Measurements from ENCODE around the gene SS18L1. TPM values are rescaled to one million over a fixed set of nuclear protein-coding genes. Genes with fewer than 3 reads are reported as not detected.

Gene SS18L1
- polyA plus RNA-seq, 1 donor: 17.4 TPM

DNA sequence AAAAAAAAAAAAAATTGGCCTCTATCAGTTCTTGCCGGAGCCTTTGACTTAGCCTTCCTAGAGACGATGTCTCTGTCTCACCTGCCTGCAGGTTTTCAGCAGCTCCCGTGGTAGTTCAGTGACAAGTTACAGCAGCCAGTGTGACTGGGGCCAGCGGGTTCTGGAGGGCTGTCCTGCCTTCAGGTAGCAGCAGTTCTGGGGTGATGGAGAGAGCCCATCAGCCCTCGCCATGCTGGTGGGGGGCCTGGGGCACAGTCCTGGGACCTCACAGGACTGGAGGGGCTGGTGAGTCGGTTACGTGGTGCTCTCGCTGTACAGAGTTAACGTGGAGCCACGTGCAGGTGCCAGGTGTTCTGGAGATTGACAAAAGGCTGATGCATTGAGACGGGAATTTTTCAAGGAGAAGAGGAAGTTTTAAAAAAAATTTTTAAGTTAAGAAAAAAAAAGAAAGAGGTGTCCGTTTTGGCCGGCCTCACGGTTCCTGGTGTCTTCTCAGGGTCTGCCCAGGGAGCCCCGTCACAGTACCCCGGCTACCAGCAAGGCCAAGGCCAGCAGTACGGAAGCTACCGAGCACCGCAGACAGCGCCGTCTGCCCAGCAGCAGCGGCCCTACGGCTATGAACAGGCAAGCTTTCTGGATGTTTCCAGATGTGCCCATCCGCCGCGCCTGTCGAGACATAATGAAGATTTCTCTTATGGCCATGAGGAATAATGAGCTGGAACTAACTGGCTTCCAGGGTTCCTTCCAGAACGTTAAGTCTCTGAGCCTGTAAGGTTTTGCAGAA lies 30.6 kb downstream of the SS18L1 start:
- DNase-seq (ENCODE audit: low read depth): no peak

DNA sequence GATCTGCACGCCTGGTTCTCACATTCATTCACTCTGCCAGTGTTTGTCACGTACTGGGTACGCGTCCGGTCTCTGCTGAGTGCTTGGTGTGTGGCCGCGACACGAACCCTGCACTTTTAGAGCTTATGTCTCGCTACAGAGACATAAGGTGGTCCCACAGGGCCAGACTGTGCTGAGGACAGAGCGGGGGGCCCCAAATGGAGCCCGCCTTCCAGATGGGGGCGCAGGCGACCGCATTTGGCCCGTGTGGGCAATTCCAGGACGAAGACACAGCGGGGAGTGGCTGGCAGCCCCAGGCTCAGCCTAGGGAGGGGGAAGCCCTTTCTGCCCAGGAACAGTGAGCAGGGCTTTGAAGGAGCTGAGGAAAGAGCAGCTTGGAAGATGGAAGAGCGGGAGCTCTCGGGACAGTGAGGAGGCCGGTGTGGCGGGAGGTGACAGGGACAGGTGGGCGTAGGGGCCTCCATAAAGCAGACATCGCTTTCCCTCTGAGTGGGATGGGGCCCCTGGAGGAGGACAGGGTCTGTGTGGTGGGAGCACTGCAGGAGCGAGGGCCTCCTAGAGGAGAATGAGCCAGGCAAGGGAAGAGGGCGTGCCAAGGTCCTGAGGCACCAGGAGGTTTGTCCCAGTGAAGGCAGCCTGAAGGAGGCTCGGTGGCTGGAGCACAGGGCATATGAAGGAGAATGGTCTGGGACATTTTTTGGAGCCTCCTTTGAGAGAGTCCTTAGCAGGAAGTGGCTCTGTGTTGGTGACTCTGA lies 31.5 kb downstream of the SS18L1 start:
- DNase-seq (ENCODE audit: low read depth): no peak

DNA sequence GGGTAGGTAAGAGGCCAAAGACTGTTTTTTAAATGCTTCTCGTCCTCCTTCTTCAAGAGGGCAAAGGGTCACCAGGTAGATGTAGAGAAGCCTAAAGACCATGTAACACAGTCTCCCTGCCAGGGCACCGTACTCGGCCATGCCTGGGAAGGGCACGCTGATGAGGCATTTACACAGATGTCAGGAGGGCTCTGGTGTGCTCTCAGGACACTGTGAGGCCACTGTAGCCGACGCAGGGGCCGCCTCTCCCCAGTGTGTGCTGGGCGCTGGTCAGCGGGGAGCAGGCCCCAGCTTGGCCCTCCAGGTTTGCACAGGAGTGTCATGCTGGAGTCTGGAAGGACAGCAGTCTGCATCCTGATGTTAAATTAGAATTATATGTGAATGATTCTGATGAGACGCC lies 32.1 kb downstream of the SS18L1 start:
- no peak for DNase-seq (ENCODE audit: low read depth)

DNA sequence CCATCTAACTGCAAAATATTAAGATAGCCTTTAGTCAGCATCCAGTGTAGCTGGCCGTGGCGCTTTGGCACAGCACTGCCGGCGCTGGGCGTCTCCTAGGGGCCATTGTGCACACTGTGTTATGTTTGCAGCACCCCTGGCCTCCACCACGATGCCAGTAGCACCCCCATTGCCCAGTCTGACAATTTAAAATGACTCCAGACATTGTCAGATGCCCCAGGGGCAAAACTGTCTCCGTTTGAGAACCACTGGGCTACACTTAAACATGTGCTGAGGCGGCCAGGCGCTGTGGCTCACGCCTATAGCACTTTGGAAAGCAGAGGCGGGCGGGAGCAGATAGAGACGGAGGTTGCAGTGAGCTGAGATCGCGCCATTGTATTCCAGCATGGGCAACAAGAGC lies 33.3 kb downstream of the SS18L1 start:
- no peak for DNase-seq (ENCODE audit: low read depth)

DNA sequence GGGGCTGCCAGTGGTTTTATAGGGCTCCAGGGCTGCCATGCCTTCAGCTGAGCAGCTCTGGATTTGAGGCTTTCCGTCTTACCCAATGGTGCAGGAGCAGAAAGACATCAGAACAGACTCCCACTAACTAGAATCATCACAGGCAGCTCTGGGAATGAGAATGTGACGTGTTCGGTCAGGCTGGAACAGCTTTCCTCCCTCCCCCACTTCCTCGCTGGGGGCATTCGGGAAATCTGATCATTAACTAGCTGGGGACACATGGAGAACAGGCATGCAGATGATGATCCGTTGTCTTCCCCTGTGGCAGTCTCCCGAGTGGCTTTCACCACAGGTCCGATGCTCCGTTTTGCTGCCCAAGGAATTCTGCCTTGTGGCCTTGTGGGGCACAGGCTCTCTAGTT lies 33.7 kb downstream of the SS18L1 start:
- DNase-seq (ENCODE audit: low read depth): no peak

DNA sequence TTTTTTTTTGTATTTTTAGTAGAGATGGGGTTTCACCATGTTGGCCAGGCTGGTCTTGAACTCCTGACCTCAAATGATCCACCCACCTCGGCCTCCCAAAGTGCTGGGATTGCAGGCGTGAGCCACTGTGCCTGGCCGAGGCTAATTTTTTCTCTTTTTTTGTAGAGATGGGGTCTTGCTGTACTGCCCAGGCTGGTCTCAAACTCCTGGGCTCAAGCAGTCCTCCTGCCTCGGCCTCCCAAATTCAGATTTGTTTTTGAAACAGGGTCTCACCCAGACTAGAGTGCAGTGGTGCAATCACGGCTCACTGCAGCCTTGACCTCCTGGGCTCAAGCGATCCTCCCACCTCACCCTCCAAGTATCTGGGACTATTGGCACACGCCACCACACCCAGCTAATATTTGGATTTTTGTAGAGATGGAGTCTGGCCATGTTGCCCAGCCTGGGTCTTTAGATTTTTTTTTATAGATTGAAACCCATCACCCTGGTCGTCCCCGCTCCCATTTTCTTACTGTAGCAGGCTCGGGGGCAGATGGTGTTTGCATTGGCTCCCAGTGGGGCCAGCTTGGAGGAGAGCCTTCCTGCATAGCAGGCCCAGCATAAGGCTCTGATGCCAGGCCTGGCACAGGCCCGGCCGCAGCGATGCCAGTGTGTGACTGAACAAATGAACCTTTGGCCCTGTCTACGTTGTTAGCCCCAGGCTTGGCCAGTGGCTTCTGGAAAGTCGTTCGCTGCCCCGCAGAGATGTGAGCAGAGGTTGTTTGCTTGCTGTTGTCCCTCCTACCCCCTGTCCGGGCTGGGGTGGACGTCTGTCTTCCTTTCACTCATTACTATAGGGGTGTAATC lies 35.0 kb downstream of the SS18L1 start:
- no peak for DNase-seq (ENCODE audit: low read depth)

DNA sequence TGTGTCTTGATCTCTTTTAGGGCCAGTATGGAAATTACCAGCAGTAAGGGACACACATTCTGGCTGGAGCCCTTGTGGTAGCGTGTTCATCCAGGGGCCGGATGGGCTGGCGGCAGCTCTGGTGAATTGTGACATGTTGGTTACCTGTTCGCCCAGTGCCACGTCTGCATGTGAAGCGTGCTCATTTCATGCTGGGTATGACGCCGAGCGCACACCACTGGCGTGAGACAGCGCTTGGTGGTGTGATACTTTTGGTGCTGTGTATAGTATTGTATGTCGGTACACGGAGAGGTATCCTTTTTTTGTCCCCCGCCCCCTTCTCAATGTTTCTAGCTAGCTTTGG lies 35.6 kb downstream of the SS18L1 start:
- DNase-seq (ENCODE audit: low read depth): no peak

DNA sequence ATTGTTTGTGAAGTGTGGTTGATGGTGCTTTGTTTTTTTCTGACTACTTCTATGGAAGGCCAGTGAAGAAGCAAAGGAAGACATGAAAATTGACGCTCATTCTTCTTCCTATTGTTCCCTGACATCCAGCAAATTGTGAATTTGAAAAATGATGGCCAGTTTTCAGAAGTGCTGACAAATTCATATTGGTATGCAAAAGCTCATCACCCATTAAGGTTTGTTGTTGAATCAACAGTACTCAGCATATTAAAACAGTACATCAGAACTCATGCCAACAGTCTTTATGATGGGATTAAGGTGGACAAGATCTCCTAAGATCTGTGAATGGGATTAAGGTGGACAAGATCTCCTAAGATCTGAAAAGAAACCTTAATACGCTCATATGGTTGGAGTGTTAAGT lies 38.2 kb downstream of the SS18L1 start:
- no peak for DNase-seq (ENCODE audit: low read depth)

DNA sequence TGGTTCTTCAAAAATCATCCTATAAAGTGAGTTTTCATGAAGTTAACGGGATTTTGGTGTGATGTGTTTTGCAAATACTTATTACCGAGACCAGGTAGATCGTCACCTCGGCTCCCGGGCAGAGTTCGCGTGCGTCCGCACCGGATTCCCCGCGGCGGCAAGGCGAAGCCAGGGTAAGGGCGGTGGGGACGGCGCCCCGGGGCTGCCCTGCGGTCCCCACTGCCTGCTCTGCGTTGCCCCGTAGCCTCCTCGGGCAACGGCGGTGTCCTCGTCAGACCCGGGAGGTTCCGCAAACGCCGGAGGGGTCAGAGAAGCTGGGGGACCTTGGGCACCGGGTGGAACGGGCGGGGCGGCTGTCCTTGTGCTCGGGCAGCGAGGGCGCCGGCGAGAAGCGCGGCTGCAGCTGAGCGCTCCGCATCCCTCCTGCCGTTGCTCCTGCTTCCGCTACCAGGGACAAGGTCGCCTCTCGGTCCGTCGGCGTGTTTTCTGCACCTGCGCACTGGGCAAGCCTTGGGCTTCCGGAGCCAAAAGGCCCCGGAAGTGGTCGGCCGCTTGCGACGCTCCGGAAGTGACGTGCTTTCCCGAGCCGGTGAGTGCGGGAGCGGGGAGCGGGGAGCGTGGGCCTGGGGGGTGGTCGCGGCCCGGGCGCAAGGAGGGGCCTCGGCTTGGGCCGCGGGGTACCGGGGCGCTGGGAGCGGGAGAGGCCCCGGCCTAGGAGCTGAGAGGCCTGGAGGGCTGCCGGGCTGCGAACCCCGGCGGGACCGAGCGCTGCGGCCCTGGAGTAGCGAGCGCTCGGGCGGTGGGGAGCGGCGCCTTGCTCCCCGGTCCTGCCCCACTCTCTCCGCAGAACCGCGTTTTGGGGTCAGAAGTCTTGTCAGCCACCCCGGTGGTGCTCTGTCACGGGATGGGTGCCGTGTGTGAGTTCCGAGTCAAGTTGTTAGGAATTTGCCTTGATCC lies 39.2 kb downstream of the SS18L1 start, which contains the start of gene MTG2:
TSS of gene MTG2 (plus strand) at position 560 of the 957 bp plus-strand sequence. CDS start 10,393 bp downstream, outside the sequence.
- DNase-seq (ENCODE audit: low read depth): peak; percentile 89

DNA sequence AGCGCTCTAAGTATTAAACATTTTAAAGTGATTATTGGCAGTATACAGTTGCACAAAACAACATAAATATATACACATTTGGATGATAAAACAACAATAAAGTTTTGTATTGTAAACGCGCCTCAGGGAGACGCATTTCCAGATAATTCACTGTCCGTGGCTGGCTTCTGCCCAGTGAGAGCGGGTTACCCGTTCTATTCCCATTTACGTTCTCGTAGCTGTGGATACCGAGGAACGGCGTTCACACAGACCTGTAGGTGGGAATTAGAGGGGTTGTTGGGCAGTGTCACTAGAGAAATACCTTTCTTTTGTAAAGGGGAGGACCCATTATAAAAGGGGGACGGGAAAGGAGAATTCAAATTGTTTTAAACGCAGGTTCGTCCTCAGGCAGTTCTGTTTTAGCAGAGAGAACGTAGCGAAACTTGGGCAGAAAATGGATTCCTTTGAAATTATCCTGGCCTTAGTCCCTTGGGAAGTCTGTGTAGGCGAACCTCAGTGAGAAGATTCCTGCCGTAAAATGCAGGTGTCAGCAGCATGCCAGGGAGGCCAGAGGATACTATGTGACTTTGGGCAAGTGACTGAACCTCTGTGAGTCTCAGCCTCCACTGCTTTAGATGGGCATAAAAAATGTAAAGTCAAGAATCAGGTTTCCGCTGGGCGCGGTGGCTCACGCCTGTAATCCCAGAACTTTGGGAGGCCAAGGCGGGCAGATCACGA lies 40.0 kb downstream of the SS18L1 start:
- DNase-seq (ENCODE audit: low read depth): no peak

DNA sequence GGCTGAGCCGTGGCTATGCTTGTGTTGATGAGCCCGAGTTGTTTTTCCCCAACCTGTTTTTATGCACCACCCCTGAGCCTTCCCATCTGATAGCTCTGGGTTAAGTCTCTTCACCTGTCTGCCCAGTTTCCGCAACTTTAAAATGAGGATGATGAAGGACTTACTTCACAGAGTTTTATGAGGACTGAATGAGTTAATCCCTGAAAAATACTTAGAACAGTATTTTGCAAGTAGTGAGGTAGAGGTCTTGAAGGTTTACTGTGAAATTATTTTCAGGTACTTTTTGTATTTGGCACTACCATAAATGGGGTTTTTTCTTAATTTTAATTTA lies 42.5 kb downstream of the SS18L1 start:
- no peak for DNase-seq (ENCODE audit: low read depth)

DNA sequence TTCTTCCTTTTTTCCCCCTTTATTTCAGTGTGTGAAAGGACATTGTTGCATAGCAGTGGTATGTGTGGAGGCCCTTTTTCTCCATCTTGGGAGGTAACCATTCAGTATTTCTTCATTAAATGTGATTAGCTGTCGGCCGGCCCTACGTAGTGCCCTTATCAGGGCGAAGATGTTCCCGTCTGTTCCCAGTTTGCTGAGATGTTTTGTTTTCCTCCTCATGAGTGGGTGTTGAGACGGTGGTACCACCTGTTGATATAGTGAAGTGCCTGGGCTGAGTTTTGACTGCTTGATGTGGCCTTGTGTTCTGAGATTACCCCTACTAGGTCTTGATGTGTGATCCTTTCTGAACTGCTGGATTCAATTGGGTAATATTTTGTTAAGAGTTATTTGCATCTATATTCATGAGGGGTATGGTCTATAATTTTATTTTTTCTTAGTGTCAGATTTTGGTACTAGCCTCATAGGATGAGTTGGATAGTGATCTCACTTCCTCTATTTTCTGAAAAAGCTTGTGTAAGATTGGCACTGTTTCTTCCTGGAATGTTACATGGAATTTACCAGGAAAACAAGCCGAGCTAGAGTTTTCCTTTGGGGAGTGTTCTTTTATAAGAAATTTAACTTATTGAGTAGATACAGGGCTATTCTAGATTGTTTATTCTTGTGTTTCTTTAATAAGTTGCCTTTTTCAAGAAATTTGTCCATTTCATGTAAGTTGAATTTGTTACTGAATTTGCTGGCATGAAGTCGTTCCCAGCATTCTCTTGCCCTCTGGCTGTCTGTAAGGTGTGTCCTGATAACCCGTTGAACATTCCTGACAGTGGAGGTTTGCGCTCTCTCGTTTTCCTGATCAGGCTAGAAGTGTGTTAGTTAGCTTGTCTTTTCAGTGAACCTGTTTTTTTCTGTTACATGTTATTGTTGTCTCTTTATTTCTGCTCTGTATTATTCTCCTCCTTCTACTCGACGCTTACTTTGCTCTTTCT lies 43.6 kb downstream of the SS18L1 start:
- DNase-seq (ENCODE audit: low read depth): no peak

DNA sequence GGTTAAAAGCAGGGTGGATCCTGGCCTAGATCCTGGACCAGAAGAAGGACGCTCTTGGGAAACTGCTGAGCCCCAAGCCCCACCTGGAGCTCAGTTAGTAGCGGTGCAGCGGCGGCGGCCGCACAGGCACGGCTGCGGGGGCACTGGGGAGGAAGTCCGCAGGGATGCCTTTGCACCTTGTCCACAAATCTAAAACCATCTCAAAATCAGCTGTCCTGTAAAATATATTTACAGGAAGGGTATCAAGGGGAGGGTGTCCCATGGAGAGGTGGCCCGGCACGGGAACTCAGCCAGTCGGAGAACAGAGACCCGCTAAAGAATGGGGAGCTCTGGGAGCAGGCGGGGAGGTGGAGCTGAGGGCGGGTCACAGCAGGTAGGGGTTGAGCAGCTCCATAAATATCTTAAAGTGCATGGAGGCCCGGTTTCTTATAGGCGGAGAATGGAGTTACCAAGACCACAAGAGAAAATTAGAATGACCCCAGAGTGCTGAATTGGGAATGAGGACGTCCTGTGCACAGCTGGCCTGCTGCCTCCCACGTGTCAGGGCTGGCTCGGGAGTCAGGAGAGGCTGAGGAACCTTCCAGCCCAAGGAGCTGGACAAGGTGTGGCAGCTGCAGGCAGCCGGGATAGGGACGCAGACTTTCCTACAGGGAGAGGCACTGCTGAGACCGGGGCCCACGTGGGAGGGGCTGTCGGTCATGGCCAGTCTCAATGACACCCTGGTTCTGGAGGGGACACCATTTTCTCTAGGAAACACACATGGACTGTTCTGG lies 47.3 kb downstream of the SS18L1 start:
- DNase-seq (ENCODE audit: low read depth): no peak

DNA sequence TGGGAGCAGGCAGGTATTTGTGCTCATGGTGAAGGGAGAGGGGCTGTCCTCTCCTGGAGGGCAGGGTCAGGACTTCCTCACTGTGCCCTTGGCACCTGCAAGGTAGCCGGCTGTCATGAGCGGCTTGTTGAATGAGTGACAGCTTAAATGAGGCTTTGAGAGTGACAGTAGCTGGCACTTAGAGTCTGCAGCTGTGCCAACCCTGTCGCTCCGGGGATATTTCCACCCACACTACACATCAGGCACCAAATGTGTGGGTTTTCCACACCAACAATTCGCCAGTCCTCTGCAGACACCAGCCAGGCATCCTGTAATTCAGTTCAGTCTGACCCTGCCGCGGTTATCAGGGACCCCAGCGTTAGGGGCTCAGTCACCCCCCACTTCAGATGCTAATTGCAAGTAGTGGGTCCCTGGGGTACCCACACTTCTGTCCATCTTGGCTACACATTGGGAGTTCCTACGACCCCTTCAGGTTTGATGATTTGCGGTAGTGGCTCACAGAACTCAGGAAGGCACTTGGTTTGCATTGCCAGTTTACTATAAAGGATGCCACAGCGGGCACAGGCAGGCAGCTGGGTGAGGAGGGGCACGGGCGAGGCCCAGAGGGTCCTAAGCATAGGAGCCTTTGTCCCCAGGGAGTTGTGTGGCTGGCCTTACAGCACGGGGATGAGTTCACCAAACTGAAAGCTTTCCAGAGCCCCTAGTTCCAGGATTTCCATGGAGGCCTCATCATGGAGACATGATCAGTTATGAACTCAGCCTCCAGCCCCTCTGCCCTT lies 48.4 kb downstream of the SS18L1 start:
- no peak for DNase-seq (ENCODE audit: low read depth)

DNA sequence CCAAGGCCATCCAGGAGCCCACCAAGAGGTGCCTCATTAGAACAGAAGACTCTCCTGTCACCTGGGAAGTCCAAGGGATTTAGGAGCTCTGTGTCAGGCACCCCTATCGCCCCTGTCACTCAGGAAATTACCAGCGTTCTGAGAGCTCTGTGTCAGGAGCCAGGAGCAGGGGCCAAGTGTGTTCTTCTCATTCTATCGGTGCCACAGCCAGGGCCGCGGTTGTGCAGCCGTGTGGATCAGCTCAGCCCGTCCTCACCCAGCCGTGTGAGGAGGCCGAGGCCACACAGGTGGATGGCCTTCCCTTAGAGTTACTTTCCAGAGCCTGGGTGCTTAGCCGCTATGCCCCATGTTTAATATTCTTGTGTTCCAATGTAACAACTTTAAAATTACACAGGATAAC lies 49.1 kb downstream of the SS18L1 start:
- DNase-seq (ENCODE audit: low read depth): no peak

DNA sequence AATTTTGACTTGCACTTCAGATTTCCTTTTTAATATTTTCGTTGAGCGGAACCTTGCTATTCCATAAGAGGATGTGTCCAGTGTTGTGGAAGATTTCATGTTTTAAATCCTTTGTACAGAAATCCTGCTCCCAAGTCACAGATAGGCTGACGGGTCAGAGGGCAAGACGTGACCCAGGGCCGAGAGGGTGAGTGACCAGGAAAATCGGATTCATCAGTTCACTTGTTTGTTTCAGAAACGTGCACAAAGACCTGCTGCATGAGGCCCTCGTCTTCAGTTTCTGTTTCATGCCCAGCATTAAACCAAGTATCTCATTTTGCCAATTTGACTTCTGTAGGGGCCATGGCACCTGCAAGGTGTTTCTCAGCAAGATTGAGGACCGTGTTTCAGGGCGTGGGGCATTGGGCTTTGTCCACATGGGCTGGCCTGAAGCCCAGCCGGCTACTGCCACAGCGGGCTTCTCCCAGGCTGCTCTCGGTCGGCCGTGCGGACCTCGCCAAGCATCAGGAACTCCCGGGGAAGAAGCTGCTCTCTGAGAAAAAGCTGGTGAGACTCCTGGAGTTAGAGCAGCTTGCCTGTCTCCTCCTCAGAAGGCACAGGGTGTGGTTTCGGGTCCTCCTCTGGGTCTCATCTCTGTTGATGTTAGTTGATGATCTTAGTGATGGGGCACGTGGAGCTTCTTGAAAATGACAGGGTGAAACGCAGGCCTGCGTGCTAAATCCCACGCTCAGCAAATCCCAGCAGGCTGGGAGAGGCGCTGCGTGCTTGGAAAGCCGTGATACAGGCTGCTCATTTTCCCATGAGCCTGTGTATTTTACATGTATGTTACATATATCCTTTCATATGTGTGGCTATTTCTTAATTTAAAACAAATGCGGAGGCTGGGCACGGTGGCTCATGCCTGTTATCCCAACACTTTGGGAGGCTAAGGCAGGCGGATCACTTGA lies 49.8 kb downstream of the SS18L1 start:
- DNase-seq (ENCODE audit: low read depth): no peak

DNA sequence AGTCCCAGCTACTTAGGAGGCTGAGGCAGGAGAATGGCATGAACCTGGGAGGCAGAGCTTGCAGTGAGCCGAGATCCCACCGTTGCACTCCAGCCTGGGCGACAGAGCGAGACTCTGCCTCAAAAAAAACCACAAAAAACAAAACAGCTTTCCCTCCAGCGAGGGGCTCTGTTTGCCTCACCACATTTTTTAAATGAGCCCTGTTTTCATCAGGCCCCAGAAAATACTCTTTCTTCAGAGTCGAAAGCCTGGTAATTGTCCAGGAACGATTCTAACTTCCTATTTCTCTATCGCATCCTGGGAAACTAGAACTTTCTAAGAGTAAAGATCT lies 51.5 kb downstream of the SS18L1 start:
- DNase-seq (ENCODE audit: low read depth): no peak

Data from forelimb muscle (tissue), 1 donor.